GM12875 (cell line): ENCODE measurements around the gene MDFIC.

Experiments used
- H3K4me3 ChIP-seq: one replicate; pipeline ENCODE4 v1.5.1; 2011; ENCODE audit warnings: low read depth, low read length, control low read depth
- TF ChIP-seq, protein P1 (sequence below): IDR thresholded peaks from 2 replicates; pipeline ENCODE4 v1.5.1; 2011; ENCODE audit warnings: low read depth, mild to moderate bottlenecking, control low read depth, inconsistent platforms, low read length, moderate library complexity, borderline replicate concordance; ENCODE audit not compliant: insufficient read depth

Gene MDFIC

GRCh38 chr7:114940220-114940619 is 18.3 kb downstream of the MDFIC start:
- TF ChIP-seq, protein P1, sequence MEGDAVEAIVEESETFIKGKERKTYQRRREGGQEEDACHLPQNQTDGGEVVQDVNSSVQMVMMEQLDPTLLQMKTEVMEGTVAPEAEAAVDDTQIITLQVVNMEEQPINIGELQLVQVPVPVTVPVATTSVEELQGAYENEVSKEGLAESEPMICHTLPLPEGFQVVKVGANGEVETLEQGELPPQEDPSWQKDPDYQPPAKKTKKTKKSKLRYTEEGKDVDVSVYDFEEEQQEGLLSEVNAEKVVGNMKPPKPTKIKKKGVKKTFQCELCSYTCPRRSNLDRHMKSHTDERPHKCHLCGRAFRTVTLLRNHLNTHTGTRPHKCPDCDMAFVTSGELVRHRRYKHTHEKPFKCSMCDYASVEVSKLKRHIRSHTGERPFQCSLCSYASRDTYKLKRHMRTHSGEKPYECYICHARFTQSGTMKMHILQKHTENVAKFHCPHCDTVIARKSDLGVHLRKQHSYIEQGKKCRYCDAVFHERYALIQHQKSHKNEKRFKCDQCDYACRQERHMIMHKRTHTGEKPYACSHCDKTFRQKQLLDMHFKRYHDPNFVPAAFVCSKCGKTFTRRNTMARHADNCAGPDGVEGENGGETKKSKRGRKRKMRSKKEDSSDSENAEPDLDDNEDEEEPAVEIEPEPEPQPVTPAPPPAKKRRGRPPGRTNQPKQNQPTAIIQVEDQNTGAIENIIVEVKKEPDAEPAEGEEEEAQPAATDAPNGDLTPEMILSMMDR: no peak
- H3K4me3 ChIP-seq: no peak overlapping the region

GRCh38 chr7:114941692-114942091 is 19.8 kb downstream of the MDFIC start:
- TF ChIP-seq, protein P1: no peak
- no peak overlapping the region for H3K4me3 ChIP-seq

- no peak overlapping the region for H3K4me3 ChIP-seq
- TF ChIP-seq, protein P1: no peak
Measured at GRCh38 chr7:114942446-114943175, 20.7 kb downstream of the MDFIC start.

DNA sequence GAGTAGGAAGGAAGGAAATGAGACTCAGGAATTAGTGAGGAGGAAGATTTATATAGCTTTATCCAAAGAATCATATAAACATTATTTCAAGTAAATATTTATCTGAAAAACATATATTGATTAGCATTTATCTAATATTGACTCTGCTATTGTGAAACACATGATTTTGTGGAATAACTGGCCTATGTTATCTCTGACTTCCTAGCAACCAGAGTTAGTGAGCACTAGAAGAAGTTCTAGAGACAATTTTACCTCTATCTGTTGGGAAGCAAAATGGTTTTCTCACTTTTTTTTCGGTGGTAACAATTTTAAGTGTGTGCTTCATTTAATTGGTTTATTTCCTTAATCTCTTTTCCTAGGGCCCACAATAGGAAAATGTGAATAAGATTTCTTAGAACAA is 21.6 kb downstream of the MDFIC start:
- TF ChIP-seq, protein P1: no peak
- H3K4me3 ChIP-seq: no peak overlapping the region

- no peak overlapping the region for H3K4me3 ChIP-seq
- TF ChIP-seq, protein P1: no peak
Measured at GRCh38 chr7:114943953-114944744, 22.3 kb downstream of the MDFIC start.

- TF ChIP-seq, protein P1: no peak
- H3K4me3 ChIP-seq: no peak overlapping the region
Measured at GRCh38 chr7:114944745-114945625, 23.1 kb downstream of the MDFIC start.
